Measurements from ENCODE around the gene ACIN1.

DNA sequence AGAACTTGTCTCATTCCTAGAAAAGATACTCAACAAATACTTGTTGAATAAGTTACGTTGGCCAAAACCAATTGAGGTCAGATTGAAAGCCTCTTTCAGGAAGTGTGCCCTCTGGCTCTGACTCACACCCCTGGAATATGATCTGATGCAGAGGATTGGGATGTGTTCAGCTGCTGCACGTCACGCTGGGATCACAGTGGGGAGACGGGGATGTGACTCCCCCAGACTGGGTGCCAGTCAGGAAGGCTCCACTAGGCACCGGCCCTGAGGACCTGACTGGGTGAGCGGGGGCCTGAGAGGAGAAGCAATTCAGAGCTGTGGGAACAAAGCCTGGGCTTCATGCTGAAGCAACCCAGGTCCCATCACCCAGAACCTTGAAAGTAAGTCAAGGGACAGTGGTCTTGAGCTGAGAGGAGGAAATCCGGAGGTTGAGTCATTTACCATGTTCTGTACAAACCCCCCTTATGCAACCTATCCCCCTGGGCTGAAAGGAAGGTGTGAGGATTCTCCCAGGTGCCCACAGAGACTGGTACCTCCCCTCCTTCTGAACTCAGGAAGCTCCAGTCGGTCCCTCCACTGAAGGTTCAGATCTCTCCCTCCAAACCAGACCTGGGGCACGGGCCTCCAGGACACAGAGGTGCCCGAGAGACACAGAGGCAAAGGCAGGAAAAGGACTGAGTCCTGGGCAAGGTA is 20.2 kb upstream of the ACIN1 start:
- TF ChIP-seq, protein P1, sequence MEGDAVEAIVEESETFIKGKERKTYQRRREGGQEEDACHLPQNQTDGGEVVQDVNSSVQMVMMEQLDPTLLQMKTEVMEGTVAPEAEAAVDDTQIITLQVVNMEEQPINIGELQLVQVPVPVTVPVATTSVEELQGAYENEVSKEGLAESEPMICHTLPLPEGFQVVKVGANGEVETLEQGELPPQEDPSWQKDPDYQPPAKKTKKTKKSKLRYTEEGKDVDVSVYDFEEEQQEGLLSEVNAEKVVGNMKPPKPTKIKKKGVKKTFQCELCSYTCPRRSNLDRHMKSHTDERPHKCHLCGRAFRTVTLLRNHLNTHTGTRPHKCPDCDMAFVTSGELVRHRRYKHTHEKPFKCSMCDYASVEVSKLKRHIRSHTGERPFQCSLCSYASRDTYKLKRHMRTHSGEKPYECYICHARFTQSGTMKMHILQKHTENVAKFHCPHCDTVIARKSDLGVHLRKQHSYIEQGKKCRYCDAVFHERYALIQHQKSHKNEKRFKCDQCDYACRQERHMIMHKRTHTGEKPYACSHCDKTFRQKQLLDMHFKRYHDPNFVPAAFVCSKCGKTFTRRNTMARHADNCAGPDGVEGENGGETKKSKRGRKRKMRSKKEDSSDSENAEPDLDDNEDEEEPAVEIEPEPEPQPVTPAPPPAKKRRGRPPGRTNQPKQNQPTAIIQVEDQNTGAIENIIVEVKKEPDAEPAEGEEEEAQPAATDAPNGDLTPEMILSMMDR (IDR thresholded peaks at IDR 0.05; ENCODE audit: insufficient read depth, low read length, poor library complexity, severe bottlenecking) = no peak
- no peak for TF ChIP-seq EZH2phosphoT487 (conservative IDR thresholded peaks at IDR 0.05; ENCODE audit: low read length)
